HepG2 (cell line): ENCODE measurements around the gene ODAD2. TPM values are rescaled to one million over a fixed set of nuclear protein-coding genes. Genes with fewer than 3 reads are reported as not detected.

Source experiments
- ATAC-seq: fragments of 200-7000 bp; cut with Tn5 transposase; 3 replicates; pipeline ENCODE4 v1.9.1; 2020; ENCODE audit warnings: mild to moderate bottlenecking, moderate library complexity
- BruUV-seq: library from RNA; stranded (reverse); fragments of 400-500 nt; replicated peaks from 2 replicates; lab custom pipeline; 2021; lab: Mats Ljungman, UMichigan
- CTCF ChIA-PET: fragments of 300-600 bp; formaldehyde crosslinking; extraction: SDS; loops from one replicate; lab custom pipeline; 2021; ENCODE audit warnings: low total read pairs, inconsistent platforms, low intra/inter-chr PET ratio; lab: Yijun Ruan, JAX
- POLR2A ChIA-PET: fragments of 350-600 bp; sonication (Branson Sonifier 250); formaldehyde crosslinking; loops from one replicate; lab custom pipeline; 2020; ENCODE audit warnings: antibody characterized with exemption, inconsistent platforms; lab: Yijun Ruan, JAX
- DNase-seq: peaks from one replicate; pipeline ENCODE4 v3.0.0-alpha.2; 2015; ENCODE audit warnings: low spot score
- FAIRE-seq: peaks from 3 replicates; lab custom pipeline; 2011; peaks lifted over from hg19 to GRCh38; lab: Jason Lieb, UNC
- H2AFZ ChIP-seq: one replicate; pipeline ENCODE4 v1.6.1; 2011; ENCODE audit warnings: low read length, inconsistent platforms
- H3K27ac ChIP-seq: fragments of 300-600 bp; 3 replicates; pipeline ENCODE4 v1.8.0; 2011; ENCODE audit warnings: mixed run types, mild to moderate bottlenecking, mixed read lengths, low read length, inconsistent platforms; ENCODE audit not compliant: insufficient read depth; ENCODE audit errors: extremely low read length
- H3K27me3 ChIP-seq, 2 experiments: fragments of 200-600 bp in 1 of 2; 2 replicates in 1 of 2; 3 replicates in 1 of 2; pipeline versions ENCODE4 v1.6.0 to v1.8.0; 2011; ENCODE audit warnings: low read length in 2 of 2, mild to moderate bottlenecking in 2 of 2, moderate library complexity in 2 of 2, inconsistent platforms in 1 of 2; ENCODE audit not compliant: insufficient read depth in 2 of 2, control insufficient read depth in 1 of 2
- H3K36me3 ChIP-seq, 2 experiments: fragments of 200-600 bp in 1 of 2; replicated peaks in 1 of 2; 2 replicates in 1 of 2; 3 replicates in 1 of 2; pipeline versions ENCODE4 v1.5.1 to v1.8.0; 2011; ENCODE audit warnings: low read length in 2 of 2, inconsistent platforms in 1 of 2; ENCODE audit not compliant: insufficient read depth in 2 of 2, control insufficient read depth in 1 of 2
- H3K4me1 ChIP-seq: 2 replicates; pipeline ENCODE4 v1.5.1; 2012; ENCODE audit warnings: low read length, inconsistent platforms; ENCODE audit not compliant: insufficient read depth
- H3K4me2 ChIP-seq: 2 replicates; pipeline ENCODE4 v1.6.0; 2011; ENCODE audit warnings: low read depth, low read length, inconsistent platforms
- H3K4me3 ChIP-seq, 3 experiments: fragments of 200-600 bp in 1 of 3; sonication (generic), shearing (Covaris generic) in 1 of 3; replicated peaks in 1 of 3; 2 replicates each; pipeline ENCODE4 v1.5.1; 2011 to 2016; ENCODE audit warnings: low read length in 3 of 3, inconsistent platforms in 2 of 3, low read depth in 2 of 3, mild to moderate bottlenecking in 2 of 3, control low read depth in 1 of 3, mixed read lengths in 1 of 3; ENCODE audit not compliant: insufficient read depth in 1 of 3
- H3K79me2 ChIP-seq: one replicate; pipeline ENCODE4 v1.6.1; 2011; ENCODE audit warnings: low read length, inconsistent platforms; ENCODE audit not compliant: insufficient read depth
- H3K9ac ChIP-seq: 2 replicates; pipeline ENCODE4 v1.6.0; 2011; ENCODE audit warnings: mild to moderate bottlenecking, low read depth, low read length, inconsistent platforms; ENCODE audit not compliant: insufficient read depth
- H3K9me3 ChIP-seq: 2 replicates; pipeline ENCODE4 v1.5.1; 2012; ENCODE audit warnings: mild to moderate bottlenecking, low read length
- H4K20me1 ChIP-seq: 2 replicates; pipeline ENCODE4 v1.6.0; 2011; ENCODE audit warnings: inconsistent platforms, mild to moderate bottlenecking, low read length, moderate library complexity; ENCODE audit not compliant: insufficient read depth
- AKAP8 ChIP-seq: sonication (generic); formaldehyde crosslinking; IDR thresholded peaks from 2 replicates; pipeline ENCODE4 v1.5.1; 2020; ENCODE audit warnings: mild to moderate bottlenecking, missing genetic modification reagents
- ASH2L ChIP-seq: fragments of 300-600, 200-600 bp; sonication (generic); IDR thresholded peaks from 2 replicates; pipeline ENCODE4 v1.7.0; 2017; ENCODE audit warnings: low read depth, mild to moderate bottlenecking, moderate library complexity, mixed read lengths, low read length; ENCODE audit not compliant: insufficient read length
- CHD2 ChIP-seq: IDR thresholded peaks from 2 replicates; pipeline ENCODE4 v1.6.1; 2011; ENCODE audit warnings: low read depth, low read length, improper control_type of control experiment
- KDM1A ChIP-seq: IDR thresholded peaks from 2 replicates; pipeline ENCODE4 v1.6.1; 2016; ENCODE audit warnings: missing compliant biosample characterization
- LCORL ChIP-seq, 2 experiments: fragments of 450-650 bp in 1 of 2; sonication (generic) in 1 of 2; formaldehyde crosslinking in 1 of 2; IDR thresholded peaks; 2 replicates each; pipeline versions ENCODE4 v1.5.0 to v1.6.1; 2017 to 2020; ENCODE audit warnings: antibody characterized with exemption in 1 of 2, missing genetic modification reagents in 1 of 2
- SP5 ChIP-seq: IDR thresholded peaks from 2 replicates; pipeline ENCODE4 v1.6.1; 2016; ENCODE audit warnings: low read depth, borderline replicate concordance
- SPEN ChIP-seq: sonication (generic); formaldehyde crosslinking; IDR thresholded peaks from 2 replicates; pipeline ENCODE4 v1.5.1; 2020; ENCODE audit warnings: low read depth, mild to moderate bottlenecking, missing genetic modification reagents
- THYN1 ChIP-seq: sonication (generic); formaldehyde crosslinking; IDR thresholded peaks from 2 replicates; pipeline ENCODE4 v1.8.1; 2023; ENCODE audit warnings: low read depth, mild to moderate bottlenecking, moderate library complexity, missing genetic modification reagents, borderline replicate concordance
- ZFP1 ChIP-seq: IDR thresholded peaks from 2 replicates; pipeline ENCODE4 v1.6.1; 2016
- ZFP62 ChIP-seq: sonication (generic); formaldehyde crosslinking; IDR thresholded peaks from 2 replicates; pipeline ENCODE4 v1.4.0; 2020; ENCODE audit warnings: missing genetic modification reagents
- ZNF383 ChIP-seq: sonication (generic); formaldehyde crosslinking; IDR thresholded peaks from 2 replicates; pipeline ENCODE4 v1.4.0; 2020; ENCODE audit warnings: missing genetic modification reagents, mild to moderate bottlenecking, borderline replicate concordance
- ZNF543 ChIP-seq: sonication (generic); formaldehyde crosslinking; IDR thresholded peaks from 2 replicates; pipeline ENCODE4 v1.4.0; 2020; ENCODE audit warnings: mild to moderate bottlenecking, missing genetic modification reagents
- ZNF670 ChIP-seq: sonication (generic); formaldehyde crosslinking; IDR thresholded peaks from 2 replicates; pipeline ENCODE4 v1.8.0; 2022; ENCODE audit warnings: mild to moderate bottlenecking, missing genetic modification reagents, borderline replicate concordance
- ZNF792 ChIP-seq: IDR thresholded peaks from 2 replicates; pipeline ENCODE4 v1.6.1; 2016
- ZSCAN31 ChIP-seq: sonication (generic); formaldehyde crosslinking; IDR thresholded peaks from 2 replicates; pipeline ENCODE4 v1.5.0; 2020; ENCODE audit warnings: low read depth, mild to moderate bottlenecking, missing genetic modification reagents
- ZZZ3 ChIP-seq: sonication (generic); formaldehyde crosslinking; IDR thresholded peaks from 2 replicates; pipeline ENCODE4 v1.4.0; 2020; ENCODE audit warnings: missing genetic modification reagents, mild to moderate bottlenecking, borderline replicate concordance
- WGBS: methylation state at CpG from one replicate; pipeline ENCODE4 v1.1.6; 2017; ENCODE audit warnings: low lambda C conversion rate; 5-methylcytosine and 5-hydroxymethylcytosine counted together
- in situ Hi-C: cut with HindIII; loops from 2 replicates; pipeline ENCODE4 v1.10.0; 2017; ENCODE audit warnings: low pct_unique_long_range_greater_than_20kb; ENCODE audit not compliant: extremely low pct_ligation_motif_present
- intact Hi-C: fragments of 100-400 bp; cut with micrococcal nuclease; formaldehyde crosslinking; loops from one replicate; pipeline ENCODE4 v1.10.0; 2022; ENCODE audit not compliant: unreplicated experiment
- polyA plus RNA-seq, 8 experiments: library from polyadenylated mRNA; depleted of rRNA in 3 of 8; stranded (reverse) in 7 of 8; unstranded in 1 of 8; fragments of >200 nt; fragmentation: Illumina TruSeq in 4 of 8; extraction: Trizol in 4 of 8; gene quantifications; 2 replicates each; pipeline versions ENCODE4 v1.2.1 to v1.2.3, GENCODE V29; 2011 to 2016; ENCODE audit warnings: low read depth in 4 of 8, missing spikeins in 1 of 8, mixed read lengths in 1 of 8; ENCODE audit not compliant: insufficient read depth in 1 of 8
- total RNA-seq, 5 experiments: library from RNA; depleted of rRNA; stranded (reverse); fragments of >200 nt; fragmentation: Illumina TruSeq; extraction: Trizol; gene quantifications; 2 replicates each; pipeline ENCODE4 v1.2.3, GENCODE V29; 2016; ENCODE audit warnings: low read depth in 1 of 5
- TF ChIP-seq, protein P1 (sequence below): sonication (generic); formaldehyde crosslinking; IDR thresholded peaks from 2 replicates; pipeline ENCODE4 v1.4.0; 2020; ENCODE audit warnings: mild to moderate bottlenecking, missing genetic modification reagents, borderline replicate concordance
- TF ChIP-seq, protein P2 (sequence below): IDR thresholded peaks from 2 replicates; pipeline ENCODE4 v1.6.1; 2012; ENCODE audit warnings: inconsistent platforms

ODAD2 gene
- total and polyA plus RNA-seq, 2 of the 13 experiments (the other 11 are each of a cell fraction or from before 2014, with no cell fraction given): not detected

DNA sequence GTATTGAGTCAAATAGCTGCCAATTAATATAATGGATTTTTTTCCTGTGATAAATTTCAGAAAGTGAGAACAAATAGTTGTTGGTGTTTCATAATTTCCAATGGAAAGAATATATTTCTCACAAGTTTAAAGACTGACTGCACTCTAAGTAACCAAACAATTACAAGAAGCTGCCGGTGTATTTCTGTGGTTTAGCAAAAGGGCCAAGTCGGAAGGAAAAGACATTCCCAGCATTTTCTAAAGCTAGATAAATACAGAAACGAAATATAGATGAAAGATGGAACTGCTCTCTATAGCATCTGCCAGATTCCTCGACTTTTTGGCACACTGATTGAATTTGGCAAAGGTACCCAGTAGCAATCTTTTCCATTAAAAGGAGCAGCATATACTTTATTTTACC, 160.5 kb downstream of the ODAD2 start:
- Histone ChIP-seq H3K27me3 (peaks cover 0 to 13% of the 10 kb centered on the region in 2 experiments; a peak in 2 of 5 replicates), H3K9me3 (no peaks in the 10 kb centered on the region)
- DNase-seq: no peak
- CTCF ChIA-PET: no interaction called here
- intact Hi-C loops: no loop called here
- TF ChIP-seq, protein P1, sequence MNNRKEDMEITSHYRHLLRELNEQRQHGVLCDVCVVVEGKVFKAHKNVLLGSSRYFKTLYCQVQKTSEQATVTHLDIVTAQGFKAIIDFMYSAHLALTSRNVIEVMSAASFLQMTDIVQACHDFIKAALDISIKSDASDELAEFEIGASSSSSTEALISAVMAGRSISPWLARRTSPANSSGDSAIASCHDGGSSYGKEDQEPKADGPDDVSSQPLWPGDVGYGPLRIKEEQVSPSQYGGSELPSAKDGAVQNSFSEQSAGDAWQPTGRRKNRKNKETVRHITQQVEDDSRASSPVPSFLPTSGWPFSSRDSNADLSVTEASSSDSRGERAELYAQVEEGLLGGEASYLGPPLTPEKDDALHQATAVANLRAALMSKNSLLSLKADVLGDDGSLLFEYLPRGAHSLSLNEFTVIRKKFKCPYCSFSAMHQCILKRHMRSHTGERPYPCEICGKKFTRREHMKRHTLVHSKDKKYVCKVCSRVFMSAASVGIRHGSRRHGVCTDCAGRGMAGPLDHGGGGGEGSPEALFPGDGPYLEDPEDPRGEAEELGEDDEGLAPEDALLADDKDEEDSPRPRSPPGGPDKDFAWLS (CRISPR knock-in tag): no peak
- TF ChIP-seq ZFP62: no peak
- TF ChIP-seq ZNF543 (CRISPR knock-in tag): no peak
- TF ChIP-seq AKAP8 (CRISPR knock-in tag): no peak
- TF ChIP-seq, protein P2, sequence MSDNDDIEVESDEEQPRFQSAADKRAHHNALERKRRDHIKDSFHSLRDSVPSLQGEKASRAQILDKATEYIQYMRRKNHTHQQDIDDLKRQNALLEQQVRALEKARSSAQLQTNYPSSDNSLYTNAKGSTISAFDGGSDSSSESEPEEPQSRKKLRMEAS: no peak
- TF ChIP-seq ZNF383 (CRISPR knock-in tag): no peak
- no peak for TF ChIP-seq SPEN (CRISPR knock-in tag)
- TF ChIP-seq KDM1A: no peak
- TF ChIP-seq CHD2: no peak
- no peak for TF ChIP-seq SP5
- TF ChIP-seq ASH2L: no peak
- TF ChIP-seq LCORL (IDR thresholded peaks at IDR 0.05): no peak
- no peak for TF ChIP-seq LCORL (CRISPR knock-in tag; IDR thresholded peaks at IDR 0.05)
- no peak for TF ChIP-seq ZSCAN31 (CRISPR knock-in tag)
- no peak for TF ChIP-seq ZZZ3 (CRISPR knock-in tag)
- TF ChIP-seq ZNF670 (CRISPR knock-in tag): no peak
- TF ChIP-seq ZNF792 (CRISPR knock-in tag): no peak
- TF ChIP-seq ZFP1 (CRISPR knock-in tag): no peak
- TF ChIP-seq THYN1 (CRISPR knock-in tag): no peak
- TF ChIP-seq, all 625 proteins: peak for 0
- Histone ChIP-seq H3K79me2 (no peaks in the 10 kb centered on the region), H3K36me3 (no peaks in the 10 kb centered on the region), H3K27ac (no peak overlapping the region), H3K4me3 (no peak overlapping the region), H4K20me1 (no peaks in the 10 kb centered on the region), H2AFZ (no peak overlapping the region), H3K4me2 (no peak overlapping the region), H3K9ac (no peak overlapping the region), H3K4me1 (no peaks in the 10 kb centered on the region)
- POLR2A ChIA-PET: no interaction called here
- in situ Hi-C loops: no loop called here
- ATAC-seq (no peak), FAIRE-seq (no peak)
- BruUV-seq: no TSS peak
- WGBS: 20% methylated on average over 4 of the region's 4 CpGs
